GM12865 (cell line): ENCODE data around the gene UMAD1.

Source experiments
- DNase-seq: peaks from one replicate; pipeline ENCODE4 v3.0.0; 2010; ENCODE audit warnings: low read depth
- H3K4me3 ChIP-seq: 2 replicates; pipeline ENCODE4 v1.5.1; 2011; ENCODE audit warnings: mild to moderate bottlenecking, low read depth, low read length, control low read depth
- CTCF ChIP-seq: IDR thresholded peaks from 2 replicates; pipeline ENCODE4 v1.5.1; 2011; ENCODE audit warnings: low read length, control low read depth, low read depth, inconsistent platforms; ENCODE audit not compliant: insufficient read depth; ENCODE audit errors: missing control alignments

UMAD1 gene

GRCh38 chr7:7740037-7740355, 99.4 kb downstream of the UMAD1 start:
- no peak for TF ChIP-seq CTCF
- no peak overlapping the region for H3K4me3 ChIP-seq
- no peak for DNase-seq

DNA sequence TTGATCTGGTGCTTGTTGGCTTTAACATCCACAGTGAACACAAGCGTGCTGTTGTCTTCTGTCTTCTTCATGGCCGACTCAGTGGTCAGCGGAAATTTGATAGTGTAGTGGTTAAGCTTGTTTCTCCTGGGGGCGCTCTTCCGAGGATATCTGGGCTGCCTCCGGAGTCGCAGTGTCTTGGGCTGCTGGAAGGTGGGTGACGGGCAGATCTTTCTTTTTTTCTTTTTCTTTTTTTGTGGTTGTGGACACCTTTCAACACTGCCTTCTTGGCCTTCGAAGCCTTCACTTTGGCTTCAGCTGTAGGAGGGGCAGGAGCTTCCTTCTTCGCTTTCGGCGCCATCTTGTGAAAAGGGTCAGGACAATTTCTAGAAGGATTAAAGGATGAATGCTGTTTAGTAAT, 101.7 kb downstream of the UMAD1 start:
- no peak for DNase-seq
- no peak overlapping the region for H3K4me3 ChIP-seq
- TF ChIP-seq CTCF, result no peak

DNA sequence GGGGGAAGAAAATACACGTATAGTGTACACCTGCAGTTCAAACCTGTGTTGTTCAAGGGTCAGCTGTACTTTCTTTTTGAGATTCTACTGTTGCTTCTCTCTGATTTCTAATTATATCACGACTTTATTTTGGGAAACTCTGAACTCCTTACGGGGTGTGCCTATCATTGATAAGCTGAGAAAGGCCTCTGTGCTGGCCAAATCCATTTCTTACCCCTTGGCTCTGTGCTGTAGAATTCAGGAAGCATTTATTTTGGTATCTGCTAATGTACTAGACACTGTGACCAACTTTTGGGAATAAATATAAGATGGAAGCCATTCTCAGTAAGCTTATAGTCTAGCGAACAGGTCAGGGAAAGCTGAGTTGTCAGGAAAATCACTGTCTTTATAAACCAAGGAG, 104.7 kb downstream of the UMAD1 start:
- DNase-seq, result no peak
- TF ChIP-seq CTCF, result no peak
- H3K4me3 ChIP-seq, result no peak overlapping the region

GRCh38 chr7:7745966-7746365, 105.4 kb downstream of the UMAD1 start:
- no peak for DNase-seq
- no peak overlapping the region for H3K4me3 ChIP-seq
- no peak for TF ChIP-seq CTCF

DNA sequence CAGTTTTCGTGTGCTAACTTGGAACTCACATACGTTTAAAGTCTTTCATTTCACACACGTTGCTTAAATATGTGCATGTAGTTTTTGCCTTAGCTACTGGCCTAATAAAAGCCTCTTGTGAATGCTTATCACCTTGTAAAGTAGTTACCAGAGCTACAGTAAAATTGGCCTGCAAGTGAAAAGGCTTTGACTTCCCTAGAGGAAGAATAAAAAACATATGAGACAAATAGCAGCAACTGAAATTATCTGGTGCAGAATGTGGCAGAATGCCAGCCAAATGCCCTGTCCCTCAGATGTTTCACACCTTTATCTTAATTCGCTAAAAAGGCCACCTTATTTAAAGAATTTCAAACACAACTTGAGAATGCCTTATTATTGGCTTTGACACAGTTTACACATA, 105.9 kb downstream of the UMAD1 start:
- TF ChIP-seq CTCF, result no peak
- no peak overlapping the region for H3K4me3 ChIP-seq
- DNase-seq, result no peak

GRCh38 chr7:7750571-7751242, 110.2 kb downstream of the UMAD1 start:
- no peak overlapping the region for H3K4me3 ChIP-seq
- DNase-seq, result no peak
- TF ChIP-seq CTCF, result no peak
